Measurements from ENCODE around the gene NAA16.
"Not testable (repeated sequence)": the region's sequence is repeated elsewhere in the genome, so short reads cannot be mapped to it uniquely, and the experiment has no call there.

NAA16 gene

DNA sequence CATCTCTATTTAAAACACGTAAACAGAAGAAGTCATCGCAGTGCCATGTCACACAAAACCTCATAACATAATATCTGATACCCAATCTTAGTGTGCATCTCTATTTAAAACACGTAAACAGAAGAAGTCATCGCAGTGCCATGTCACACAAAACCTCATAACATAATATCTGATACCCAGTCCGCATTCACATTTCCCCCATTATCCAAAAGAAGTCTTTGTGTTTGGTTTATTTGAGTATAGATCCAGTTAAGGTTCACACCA lies 45.2 kb downstream of the NAA16 start:
- not testable (repeated sequence) for DNase-seq (ENCODE audit: low read depth)

DNA sequence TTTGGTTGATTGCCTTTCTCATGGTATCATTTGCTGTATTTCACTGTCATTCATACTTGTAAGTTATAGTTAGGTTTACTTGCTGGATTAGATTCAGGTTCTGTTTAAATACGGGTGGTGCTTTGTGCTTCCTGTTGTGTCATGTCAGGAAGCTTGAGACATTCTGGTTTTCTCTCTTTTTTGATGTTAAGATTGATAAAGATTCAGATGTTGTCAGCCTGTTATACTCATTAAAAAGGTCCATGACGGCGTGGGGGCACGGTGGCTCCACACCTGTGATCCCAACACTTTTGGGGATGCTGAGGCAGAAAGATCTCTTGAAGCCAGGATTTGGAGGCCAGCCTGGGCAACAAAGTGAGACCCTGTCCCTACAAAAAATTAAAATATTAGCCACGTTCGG lies 45.7 kb downstream of the NAA16 start:
- DNase-seq (ENCODE audit: low read depth): peak; percentile 21

DNA sequence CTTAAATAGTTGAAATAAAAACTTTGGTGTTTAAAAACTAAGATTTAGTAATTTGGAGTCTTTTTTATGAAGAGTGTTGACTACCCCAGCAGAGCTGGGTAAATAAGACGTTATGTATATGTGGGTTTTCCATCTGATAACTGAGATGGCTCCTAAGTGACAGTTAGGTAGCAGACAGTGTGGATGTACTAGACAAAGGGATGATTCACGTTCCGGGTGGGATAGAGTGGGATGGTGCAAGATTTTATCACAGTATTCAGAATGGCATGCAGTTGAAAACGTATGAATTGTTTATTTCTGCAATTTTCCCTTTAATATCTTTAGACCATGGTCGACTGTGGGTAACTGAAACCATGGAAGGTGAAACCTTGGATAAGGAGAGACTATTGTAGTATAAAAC lies 50.4 kb downstream of the NAA16 start:
- no peak for DNase-seq (ENCODE audit: low read depth)

DNA sequence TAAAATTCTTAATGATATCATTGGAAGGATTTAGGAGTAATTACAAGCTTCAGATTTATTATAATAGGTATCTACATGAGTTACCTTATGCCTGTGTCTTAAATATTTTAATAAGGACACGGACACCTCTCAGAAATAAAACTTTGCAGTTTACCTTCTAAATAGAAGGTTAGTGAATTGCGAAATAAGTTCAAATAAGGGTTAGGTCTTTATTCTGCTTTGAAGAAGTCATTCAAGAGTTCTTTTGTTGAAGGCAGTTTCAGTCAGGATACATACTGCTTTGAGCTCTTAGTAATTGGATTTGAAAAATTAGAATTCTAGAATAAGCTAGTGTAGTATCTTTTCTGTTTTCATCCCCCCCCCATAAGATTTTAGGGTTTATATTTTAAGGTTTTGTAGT lies 53.0 kb downstream of the NAA16 start:
- no peak for DNase-seq (ENCODE audit: low read depth)

DNA sequence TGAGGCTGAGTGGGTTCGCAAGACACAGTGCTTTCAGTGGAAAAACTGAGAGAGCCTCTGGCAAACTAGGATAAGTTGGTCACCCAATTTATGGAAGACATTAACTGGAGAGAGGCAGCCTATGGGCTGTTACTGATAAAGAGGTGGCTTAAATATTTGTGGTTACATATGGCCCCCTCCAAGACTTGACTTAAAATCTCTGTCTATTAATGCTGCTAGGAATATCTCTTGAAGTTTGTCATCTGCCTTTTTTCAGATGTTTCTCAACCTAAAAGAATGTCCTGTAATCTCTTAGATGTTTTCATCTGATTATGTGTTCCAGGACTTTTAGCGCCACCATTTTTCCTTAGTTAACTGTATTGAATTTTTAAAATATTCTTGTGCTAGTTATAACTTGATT lies 54.6 kb downstream of the NAA16 start:
- no peak for DNase-seq (ENCODE audit: low read depth)

DNA sequence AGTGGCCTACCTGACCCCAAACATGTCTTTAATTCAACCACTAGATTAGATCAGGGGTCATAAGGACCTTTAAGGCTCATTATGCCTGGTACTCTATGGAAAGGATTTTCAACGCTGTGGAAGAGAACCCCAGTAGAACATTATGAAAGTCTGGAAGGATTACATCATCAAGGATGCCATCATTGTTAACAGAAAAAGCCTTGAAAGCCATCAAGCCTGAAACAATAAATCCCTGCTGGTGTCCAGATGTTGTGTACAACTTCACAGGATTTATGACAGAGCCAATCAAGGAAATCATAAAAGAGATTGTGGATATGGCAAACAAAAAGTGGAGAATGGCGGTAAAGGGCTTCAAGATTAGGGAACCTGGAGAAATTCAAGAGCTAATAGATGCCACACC lies 59.7 kb downstream of the NAA16 start:
- no peak for DNase-seq (ENCODE audit: low read depth)

DNA sequence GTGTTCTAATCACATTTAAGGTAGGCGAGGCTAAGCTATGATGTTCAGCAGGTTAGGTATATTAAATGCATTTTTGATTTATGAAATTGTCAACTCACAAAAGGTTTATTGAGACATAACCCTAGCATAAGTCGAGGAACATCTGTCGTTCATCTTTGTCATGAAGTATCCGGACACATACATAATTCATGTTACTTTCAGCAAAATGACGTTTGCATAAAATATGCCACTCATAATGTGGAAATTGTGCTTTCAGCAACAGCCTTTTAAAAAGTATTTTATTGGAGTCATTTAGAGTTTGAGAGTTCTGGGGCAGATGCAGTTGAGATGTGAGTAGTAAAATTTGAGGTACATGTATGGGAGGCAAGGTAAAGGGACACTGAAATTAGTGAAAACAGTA lies 66.4 kb downstream of the NAA16 start:
- DNase-seq (ENCODE audit: low read depth): no peak

DNA sequence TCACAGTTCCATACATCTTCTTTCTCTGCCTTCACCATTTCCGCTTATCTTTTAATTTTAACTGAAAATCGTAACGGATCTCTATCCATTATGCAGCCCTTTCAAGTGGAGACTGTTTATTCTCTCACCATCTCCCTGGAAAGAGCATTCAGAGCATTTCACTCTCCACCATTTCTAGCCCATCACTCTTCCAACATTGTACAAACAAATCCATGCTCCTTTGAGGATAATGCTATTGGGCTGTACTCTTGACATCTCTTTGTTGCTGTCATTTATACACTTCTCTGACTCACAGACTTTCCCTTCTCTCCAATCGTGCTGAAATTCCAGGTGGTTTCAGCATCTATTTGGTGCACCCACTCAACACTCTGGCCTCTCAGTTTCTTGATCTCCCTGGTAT lies 71.4 kb downstream of the NAA16 start:
- DNase-seq (ENCODE audit: low read depth): no peak

DNA sequence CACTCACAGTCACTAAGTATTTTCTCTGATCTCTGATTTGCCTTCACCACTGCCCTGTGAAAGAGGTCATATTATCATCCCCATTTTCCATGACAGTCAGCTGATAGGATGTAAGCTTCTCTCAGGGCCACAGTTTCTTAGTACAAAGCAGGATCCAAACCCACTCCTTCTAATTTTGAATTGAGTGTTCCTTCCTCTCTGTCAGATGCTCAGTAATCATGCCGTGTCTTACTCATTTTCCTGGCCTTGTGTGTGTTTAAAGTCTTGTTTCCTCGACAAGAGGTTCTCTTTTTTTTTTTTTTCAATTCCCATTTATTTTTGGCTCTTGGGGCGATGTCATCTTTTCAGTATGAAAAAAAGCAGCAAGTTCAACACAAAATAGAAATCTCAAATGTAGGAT lies 72.3 kb downstream of the NAA16 start:
- DNase-seq (ENCODE audit: low read depth): no peak

DNA sequence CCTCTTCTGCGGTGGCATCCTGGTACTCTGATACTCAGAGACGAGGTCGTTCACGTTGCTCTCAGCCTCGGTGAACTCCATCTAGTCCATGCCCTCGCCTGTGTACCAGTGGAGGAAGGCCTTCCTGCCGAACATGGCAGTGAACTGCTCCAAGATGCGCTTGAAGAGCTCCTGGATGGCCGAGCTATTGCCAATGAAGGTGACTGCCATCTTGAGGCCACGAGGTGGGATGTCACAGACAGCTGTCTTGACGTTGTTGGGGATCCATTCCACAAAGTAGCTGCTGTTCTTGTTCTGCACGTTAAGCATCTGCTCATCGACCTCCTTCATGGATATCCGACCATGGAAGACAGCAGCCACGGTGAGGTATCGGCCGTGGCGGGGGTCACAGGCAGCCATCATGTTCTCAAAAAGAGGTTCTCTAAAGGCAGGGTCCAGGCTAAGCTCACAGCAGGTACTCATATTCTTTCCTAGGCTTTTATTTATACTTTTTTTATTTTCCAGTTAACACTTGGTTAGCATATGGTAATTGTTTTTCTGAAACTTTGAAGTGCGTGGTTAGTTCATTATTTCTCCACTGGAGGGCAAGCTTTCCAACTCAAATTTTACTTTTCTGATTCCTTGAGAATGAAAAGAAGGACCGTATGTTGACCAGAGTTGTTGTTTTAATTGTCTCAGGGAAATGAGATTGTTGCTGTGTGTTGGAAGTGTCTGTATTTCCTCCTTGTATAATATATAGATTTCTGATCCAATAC lies 73.9 kb downstream of the NAA16 start:
- DNase-seq (ENCODE audit: low read depth): no peak

DNA sequence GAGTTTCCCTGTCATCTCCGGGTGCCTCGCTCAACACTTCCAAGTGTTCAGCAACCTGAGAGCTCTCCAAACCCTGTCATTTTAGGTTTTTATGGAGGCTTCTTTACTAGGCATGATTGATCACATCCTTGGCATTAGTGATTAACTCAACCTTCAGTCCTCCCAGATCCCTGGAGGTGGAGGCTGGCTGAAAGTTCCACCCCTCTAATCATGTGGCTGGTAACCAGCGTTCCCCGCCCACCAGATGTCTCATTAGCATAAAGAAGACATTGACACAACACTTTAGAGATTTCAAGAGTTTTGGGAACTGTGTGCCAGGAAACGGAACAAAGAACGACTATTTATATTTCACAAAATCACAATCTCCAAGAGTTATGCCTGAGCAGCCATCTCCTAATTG lies 75.1 kb downstream of the NAA16 start:
- no peak for DNase-seq (ENCODE audit: low read depth)

DNA sequence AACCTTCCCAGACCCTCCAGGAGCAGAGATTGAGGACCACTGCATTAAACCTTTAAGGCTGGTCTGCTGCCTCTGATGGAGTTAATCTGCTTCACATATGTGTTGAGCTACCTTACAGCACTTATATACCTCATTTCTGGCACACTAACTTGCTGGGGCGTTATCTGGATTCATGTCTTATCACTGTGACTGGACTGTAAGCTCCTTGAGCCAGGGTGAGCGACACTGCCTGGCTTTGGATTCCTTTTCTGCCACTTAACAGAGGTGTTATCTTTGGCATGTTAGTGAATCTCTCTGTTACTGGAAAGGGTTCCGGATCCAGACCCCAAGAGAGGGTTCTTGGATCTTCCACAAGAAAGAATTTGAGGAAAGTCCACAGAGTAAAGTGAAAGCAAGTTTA lies 76.5 kb downstream of the NAA16 start:
- no peak for DNase-seq (ENCODE audit: low read depth)

DNA sequence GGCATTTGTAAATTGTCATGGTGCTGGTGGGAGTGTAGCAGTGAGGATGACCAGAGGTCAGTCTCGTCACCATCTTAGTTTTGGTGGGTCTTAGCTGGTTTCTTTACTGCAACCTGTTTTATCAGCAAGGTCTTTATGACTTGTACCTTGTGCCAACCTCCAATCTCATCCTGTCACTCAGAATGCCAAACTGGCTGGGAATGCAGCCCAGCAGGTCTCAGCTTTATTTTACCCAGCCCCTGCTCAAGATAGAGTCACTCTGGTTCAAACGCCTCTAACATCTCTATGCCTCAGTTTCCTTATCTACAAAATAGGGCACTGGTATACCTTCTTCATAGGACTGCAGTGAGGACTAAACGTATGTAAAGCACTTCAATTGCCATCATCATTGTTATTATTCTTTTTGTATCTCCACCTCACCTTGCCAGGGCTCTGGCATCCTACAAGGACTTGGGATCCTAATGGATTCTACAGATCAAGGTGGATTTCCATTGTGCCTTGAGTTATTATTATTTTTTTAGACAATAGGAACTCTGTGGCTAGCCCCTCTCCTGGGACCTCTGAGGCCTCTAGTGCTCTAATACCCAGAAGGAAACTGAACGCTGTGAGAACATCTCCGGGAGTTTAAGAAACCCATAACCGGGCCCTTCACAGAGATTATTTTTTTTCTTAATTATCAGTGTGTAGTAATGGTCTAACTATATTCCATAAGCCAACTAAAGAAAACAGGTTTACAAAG lies 77.2 kb downstream of the NAA16 start:
- no peak for DNase-seq (ENCODE audit: low read depth)

DNA sequence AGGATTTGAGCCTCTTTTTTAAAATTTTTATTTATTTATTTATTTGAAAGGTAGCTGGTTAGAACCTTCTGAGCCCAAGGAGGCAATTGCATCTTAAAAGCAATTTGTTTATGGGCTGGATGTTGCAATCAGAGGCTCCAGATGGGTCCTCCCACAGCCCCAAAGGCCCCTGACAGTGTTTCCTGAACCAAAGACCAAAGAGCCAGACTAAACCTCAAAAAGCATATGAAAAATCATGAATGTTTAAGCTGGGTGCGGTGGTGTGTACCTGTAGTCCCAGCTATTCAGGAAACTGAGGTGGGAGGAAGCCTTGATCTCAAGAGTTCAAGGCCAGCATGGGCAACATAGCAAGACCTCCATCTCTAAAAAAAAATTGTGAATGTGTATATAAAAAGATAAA lies 78.5 kb downstream of the NAA16 start:
- no peak for DNase-seq (ENCODE audit: low read depth)

DNA sequence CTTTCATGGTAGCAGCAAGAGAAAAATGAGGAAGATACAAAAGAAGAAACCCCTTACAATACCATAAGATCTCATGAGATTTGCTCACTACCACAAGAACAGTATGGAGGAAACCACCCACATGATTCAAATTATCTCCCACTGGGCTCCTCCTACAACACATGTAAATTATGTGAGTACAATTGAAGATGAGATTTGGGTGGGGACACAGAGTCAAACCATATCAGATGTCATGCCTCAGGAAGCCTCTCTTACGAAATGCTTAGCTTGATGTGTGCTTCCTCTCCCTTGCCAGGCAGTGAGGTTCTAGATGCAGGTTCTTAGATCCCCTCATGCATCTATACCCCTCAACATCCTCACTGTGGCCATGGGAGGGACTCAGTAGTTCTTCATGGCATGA lies 83.1 kb downstream of the NAA16 start:
- no peak for DNase-seq (ENCODE audit: low read depth)

DNA sequence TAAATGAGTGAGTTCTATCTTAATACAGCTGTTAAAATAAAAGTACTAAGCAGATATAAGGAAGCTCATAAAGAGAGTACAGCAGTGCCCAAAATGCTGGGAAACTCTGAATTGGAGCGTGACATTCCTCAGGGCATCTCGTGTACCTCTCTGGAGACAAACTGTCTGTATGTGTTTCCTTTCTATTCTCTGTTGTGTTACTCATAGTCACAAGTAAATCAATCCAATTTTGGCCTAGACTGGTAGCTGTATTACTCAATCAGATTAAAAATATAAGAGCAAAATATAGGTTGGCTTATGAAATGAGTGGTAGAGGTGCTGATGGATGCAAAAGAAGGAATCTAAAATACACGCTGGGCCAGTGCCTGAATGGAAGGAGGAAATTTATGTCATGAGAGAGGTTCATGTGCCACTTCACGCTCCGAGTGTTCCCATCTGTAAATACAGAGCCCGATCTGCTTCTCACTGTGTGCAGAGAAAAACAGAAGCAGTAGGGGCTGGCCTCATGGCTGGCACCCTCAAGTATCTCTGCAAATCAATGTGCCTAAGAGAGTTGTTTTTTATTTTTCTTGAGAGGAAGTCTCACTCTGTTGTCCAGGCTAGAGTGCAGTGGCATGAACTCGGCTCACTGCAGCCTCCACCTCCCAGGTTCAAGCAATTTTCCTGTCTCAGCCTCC lies 87.6 kb downstream of the NAA16 start:
- DNase-seq (ENCODE audit: low read depth): no peak

DNA sequence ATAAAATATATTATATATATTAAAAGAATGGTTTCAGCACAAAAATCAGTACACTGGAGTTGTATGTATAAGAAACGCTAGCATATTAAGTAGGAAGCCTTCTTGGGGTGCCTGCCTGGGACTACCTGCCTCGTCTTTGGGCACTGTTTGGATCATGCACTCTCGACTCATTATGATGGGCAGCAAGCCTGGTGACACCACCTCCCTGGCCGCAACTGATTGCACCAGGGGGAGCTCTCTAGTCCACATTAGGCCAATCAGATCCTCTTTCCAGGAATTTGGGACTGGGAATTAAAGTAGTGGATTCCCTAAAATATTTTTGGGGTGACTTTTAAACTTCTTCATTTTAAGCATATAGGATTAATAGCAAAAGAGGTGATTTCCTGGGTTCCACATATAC lies 90.3 kb downstream of the NAA16 start:
- DNase-seq (ENCODE audit: low read depth): no peak

DNA sequence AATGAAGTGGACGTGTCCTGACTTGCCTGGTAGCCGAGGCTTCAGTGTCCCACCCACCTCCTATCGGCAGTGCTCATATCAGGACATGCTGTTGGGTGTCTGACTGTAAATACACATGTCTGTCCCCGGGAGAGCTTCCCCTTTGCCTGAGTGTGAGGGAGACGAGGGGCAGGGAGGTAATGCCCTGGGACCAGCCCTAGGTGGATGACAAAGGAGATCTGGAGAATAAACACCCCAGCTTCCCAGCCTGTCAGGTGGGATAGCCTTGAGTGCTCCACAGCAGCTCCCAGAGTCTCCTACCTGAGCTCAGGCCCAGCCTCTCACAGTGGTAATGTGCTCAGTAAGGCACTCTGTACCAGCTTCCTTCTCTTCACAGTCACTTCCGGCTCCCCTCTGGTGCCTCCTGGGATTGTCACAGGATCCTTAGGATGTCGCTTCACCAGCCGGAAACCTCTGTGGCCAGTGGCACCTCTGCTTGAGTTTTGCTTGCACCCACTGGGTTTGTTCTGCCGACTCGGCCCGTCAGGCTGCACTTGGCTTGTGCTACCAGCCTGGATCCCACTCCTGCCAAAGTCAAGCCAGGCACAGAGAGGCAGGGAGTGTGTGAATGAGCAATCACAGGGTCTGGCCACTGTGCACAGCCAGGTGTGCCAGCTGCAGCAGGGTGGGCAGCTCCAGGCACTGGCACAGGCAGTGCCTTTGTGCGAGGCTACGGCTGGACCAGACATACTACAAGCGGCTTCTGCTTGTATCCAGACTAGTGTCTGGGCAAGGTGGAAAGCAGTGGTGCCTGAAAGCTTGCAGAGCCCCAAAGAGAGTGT lies 91.8 kb downstream of the NAA16 start:
- DNase-seq (ENCODE audit: low read depth): no peak

DNA sequence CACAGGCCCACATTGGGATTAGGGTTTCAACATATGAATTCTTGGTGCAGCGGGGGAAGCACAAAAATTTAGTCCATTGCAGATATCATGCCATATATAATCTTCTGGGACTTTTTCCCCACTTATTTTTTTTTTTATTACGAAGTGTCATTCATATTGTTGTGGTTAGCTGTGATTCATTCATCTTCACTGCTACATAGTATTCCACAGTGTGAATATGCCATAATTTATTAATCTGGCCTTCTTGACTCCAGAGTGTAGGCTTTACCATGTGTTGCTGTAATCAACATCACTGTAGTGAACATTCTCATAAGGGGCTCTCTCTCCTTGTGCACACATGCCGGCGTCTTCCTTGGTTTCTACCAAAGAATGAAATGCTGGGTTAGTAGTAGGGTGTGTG lies 92.9 kb downstream of the NAA16 start:
- no peak for DNase-seq (ENCODE audit: low read depth)

DNA sequence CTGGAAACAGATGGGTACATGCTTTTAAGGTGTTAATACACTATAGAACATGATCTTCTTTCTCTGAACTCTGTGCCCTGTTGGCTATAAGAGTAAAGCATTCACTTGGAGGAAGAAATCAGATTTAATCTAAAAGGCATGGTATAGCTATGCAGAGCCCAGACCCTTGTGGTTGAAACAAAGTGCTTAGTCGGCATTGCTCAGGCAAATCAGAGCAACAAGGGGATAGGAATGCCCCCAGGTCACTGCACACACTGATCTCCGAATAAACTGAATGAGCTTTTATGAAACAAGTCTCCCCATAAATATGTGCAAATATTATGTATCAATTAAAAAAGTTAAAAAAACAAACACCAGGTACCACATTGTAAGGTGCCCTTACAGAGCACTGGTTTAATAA lies 94.3 kb downstream of the NAA16 start:
- DNase-seq (ENCODE audit: low read depth): no peak

DNA sequence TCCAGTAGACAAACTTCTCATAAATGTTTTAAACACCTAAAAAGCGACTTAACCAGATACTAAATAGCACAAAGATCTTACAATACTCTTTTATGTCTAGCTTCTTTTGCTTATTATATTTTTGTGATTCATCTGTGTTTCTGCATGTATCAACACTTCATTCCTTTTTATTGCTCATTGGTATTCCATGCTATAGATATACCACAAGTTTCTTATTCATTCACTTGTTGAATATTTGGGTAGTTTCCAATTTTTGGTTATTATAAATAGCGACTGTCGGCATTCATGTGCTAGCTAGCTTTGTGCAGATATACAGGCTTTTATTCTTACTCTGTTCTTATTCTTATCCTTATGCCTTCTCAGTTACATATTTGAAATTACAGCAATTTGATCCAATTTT lies 96.3 kb downstream of the NAA16 start:
- DNase-seq (ENCODE audit: low read depth): no peak

DNA sequence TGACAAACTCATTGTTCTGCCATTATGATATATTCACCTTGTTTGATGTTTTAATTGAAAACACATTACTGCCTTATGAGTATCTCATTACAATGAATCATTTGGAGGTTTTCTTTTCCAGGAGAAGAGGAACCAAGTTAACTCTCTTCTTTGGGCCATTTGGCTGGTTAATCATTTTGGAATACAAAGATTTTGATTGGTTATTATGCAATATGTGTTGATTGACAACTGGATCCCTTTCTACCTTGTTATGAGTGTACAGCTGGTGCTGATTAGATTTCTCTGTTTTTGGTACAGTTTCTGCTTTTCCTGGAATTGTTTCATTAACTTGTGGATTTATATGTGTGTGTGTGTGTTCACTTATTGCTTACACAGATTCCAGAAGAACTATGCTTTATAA lies 97.1 kb downstream of the NAA16 start:
- no peak for DNase-seq (ENCODE audit: low read depth)

DNA sequence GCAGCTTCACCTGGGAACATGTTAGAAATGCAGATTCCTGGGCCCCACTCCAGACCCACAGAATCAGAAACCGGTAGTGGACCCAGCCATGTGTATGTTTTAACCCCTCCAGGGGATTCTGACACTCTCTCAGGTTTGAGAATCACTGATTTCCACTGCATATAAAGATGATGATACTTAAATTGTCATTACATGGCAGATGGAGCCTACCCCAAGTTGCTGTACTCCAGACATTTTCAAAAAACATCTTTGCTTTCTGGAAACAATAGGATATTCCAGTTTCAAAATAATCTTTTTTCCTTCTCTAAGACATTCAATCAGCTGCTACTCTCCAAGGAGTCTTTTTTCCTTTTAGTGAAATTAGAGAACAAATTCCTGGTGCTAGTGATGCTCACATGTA lies 97.7 kb downstream of the NAA16 start:
- no peak for DNase-seq (ENCODE audit: low read depth)
